H9 (cell line): ENCODE results near the gene GPHN. TPM values are rescaled to one million over a fixed set of nuclear protein-coding genes. Genes with fewer than 3 reads are reported as not detected.

Experiments
- DNase-seq: peaks from one replicate; pipeline ENCODE4 v3.0.0-alpha.2; 2017
- H2AFZ ChIP-seq: one replicate; pipeline ENCODE4 v1.6.1; 2013; ENCODE audit warnings: mild to moderate bottlenecking, low read length, control low read depth, moderate library complexity
- H2AK5ac ChIP-seq: 2 replicates; pipeline ENCODE4 v1.6.1; 2013; ENCODE audit warnings: low read length, control low read depth, mixed read lengths; ENCODE audit not compliant: insufficient read length
- H2BK120ac ChIP-seq: one replicate; pipeline ENCODE4 v1.6.1; 2013; ENCODE audit warnings: low read depth, mild to moderate bottlenecking, low read length, control low read depth, inconsistent platforms; ENCODE audit not compliant: poor library complexity, severe bottlenecking
- H2BK12ac ChIP-seq: 2 replicates; pipeline ENCODE4 v1.6.1; 2013; ENCODE audit warnings: low read length, control low read depth, mixed read lengths, low read depth; ENCODE audit not compliant: insufficient read length
- H2BK15ac ChIP-seq: 2 replicates; pipeline ENCODE4 v1.6.1; 2013; ENCODE audit warnings: low read depth, low read length, control low read depth
- H2BK20ac ChIP-seq: one replicate; pipeline ENCODE4 v1.6.1; 2013; ENCODE audit warnings: low read depth, mild to moderate bottlenecking, low read length, control low read depth, inconsistent platforms; ENCODE audit not compliant: poor library complexity, severe bottlenecking
- H2BK5ac ChIP-seq: 2 replicates; pipeline ENCODE4 v1.6.1; 2013; ENCODE audit warnings: low read length, control low read depth, mixed read lengths; ENCODE audit not compliant: insufficient read length
- H3K14ac ChIP-seq: 2 replicates; pipeline ENCODE4 v1.6.1; 2013; ENCODE audit warnings: low read length, control low read depth; ENCODE audit not compliant: insufficient read depth
- H3K18ac ChIP-seq: 2 replicates; pipeline ENCODE4 v1.6.1; 2013; ENCODE audit warnings: low read depth, mild to moderate bottlenecking, mixed read lengths, low read length, control low read depth; ENCODE audit not compliant: insufficient read length
- H3K23ac ChIP-seq: 2 replicates; pipeline ENCODE4 v1.6.1; 2013; ENCODE audit warnings: low read length, control low read depth, mixed read lengths, low read depth; ENCODE audit not compliant: insufficient read length
- H3K23me2 ChIP-seq: 2 replicates; pipeline ENCODE4 v1.6.1; 2013; ENCODE audit warnings: low read depth, mild to moderate bottlenecking, mixed read lengths, low read length, control low read depth; ENCODE audit not compliant: insufficient read length, poor library complexity, severe bottlenecking
- H3K27ac ChIP-seq: 2 replicates; pipeline ENCODE4 v1.5.1; 2013; ENCODE audit warnings: low read length, control low read depth, mixed read lengths, low read depth; ENCODE audit not compliant: insufficient read length
- H3K27me3 ChIP-seq: 2 replicates; pipeline ENCODE4 v1.6.1; 2013; ENCODE audit warnings: low read length, control low read depth, inconsistent platforms; ENCODE audit not compliant: insufficient read depth
- H3K4ac ChIP-seq: 2 replicates; pipeline ENCODE4 v1.6.1; 2013; ENCODE audit warnings: low read depth, mild to moderate bottlenecking, control low read depth, inconsistent platforms, low read length, moderate library complexity
- H3K4me1 ChIP-seq: 2 replicates; pipeline ENCODE4 v1.6.1; 2013; ENCODE audit warnings: low read length, control low read depth, inconsistent platforms; ENCODE audit not compliant: insufficient read depth
- H3K4me2 ChIP-seq: 2 replicates; pipeline ENCODE4 v1.6.1; 2013; ENCODE audit warnings: low read length, control low read depth, mixed read lengths; ENCODE audit not compliant: insufficient read length, insufficient read depth
- H3K56ac ChIP-seq: 2 replicates; pipeline ENCODE4 v1.6.1; 2013; ENCODE audit warnings: low read depth, mild to moderate bottlenecking, mixed read lengths, low read length, control low read depth; ENCODE audit not compliant: insufficient read length
- H3K79me1 ChIP-seq: 2 replicates; pipeline ENCODE4 v1.6.1; 2013; ENCODE audit warnings: low read depth, mild to moderate bottlenecking, moderate library complexity, low read length, control low read depth, inconsistent platforms; ENCODE audit not compliant: insufficient read depth, poor library complexity, severe bottlenecking
- H3K79me2 ChIP-seq: 2 replicates; pipeline ENCODE4 v1.6.1; 2013; ENCODE audit warnings: low read length, control low read depth, inconsistent platforms; ENCODE audit not compliant: insufficient read depth
- H3K9ac ChIP-seq: 2 replicates; pipeline ENCODE4 v1.6.1; 2013; ENCODE audit warnings: low read length, control low read depth, mixed read lengths; ENCODE audit not compliant: insufficient read length; ENCODE audit errors: extremely low read depth
- H3K9me3 ChIP-seq: one replicate; pipeline ENCODE4 v1.6.1; 2013; ENCODE audit warnings: low read depth, low read length, inconsistent platforms; ENCODE audit not compliant: control insufficient read depth
- H3T11ph ChIP-seq: one replicate; pipeline ENCODE4 v1.6.1; 2013; ENCODE audit warnings: mild to moderate bottlenecking, low read length, control low read depth, inconsistent platforms
- H4K20me1 ChIP-seq: one replicate; pipeline ENCODE4 v1.6.1; 2013; ENCODE audit not compliant: control insufficient read depth, insufficient read length, insufficient read depth
- H4K5ac ChIP-seq: 2 replicates; pipeline ENCODE4 v1.6.1; 2013; ENCODE audit warnings: low read depth, mild to moderate bottlenecking, mixed read lengths, low read length, control low read depth; ENCODE audit not compliant: insufficient read length
- H4K8ac ChIP-seq: replicated peaks from 2 replicates; pipeline ENCODE4 v1.6.1; 2013; ENCODE audit warnings: low read length, control low read depth, mixed read lengths, low read depth; ENCODE audit not compliant: insufficient read length
- H4K91ac ChIP-seq: 2 replicates; pipeline ENCODE4 v1.6.1; 2013; ENCODE audit warnings: low read depth, mild to moderate bottlenecking, moderate library complexity, mixed read lengths, low read length, control low read depth; ENCODE audit not compliant: insufficient read length
- H3K27ac Mint-ChIP-seq, 3 experiments: 2 replicates in 2 of 3; 3 replicates in 1 of 3; pipeline ENCODE4 v1.8.0; 2020 to 2021; ENCODE audit warnings: mixed read lengths in 3 of 3, mild to moderate bottlenecking in 1 of 3, moderate library complexity in 1 of 3
- H3K27me3 Mint-ChIP-seq: 2 replicates; pipeline ENCODE4 v1.8.0; 2021; ENCODE audit warnings: low read depth, mild to moderate bottlenecking, moderate library complexity, mixed read lengths
- H3K36me3 Mint-ChIP-seq, 3 experiments: 2 replicates in 2 of 3; 3 replicates in 1 of 3; pipeline ENCODE4 v1.8.0; 2020 to 2021; ENCODE audit warnings: low read depth in 3 of 3, mixed read lengths in 3 of 3; ENCODE audit not compliant: insufficient read depth in 1 of 3
- H3K4me1 Mint-ChIP-seq, 2 experiments: 2 replicates each; pipeline ENCODE4 v1.8.0; 2020; ENCODE audit warnings: mixed read lengths in 2 of 2
- H3K4me3 Mint-ChIP-seq, 2 experiments: 2 replicates in 1 of 2; 3 replicates in 1 of 2; pipeline ENCODE4 v1.8.0; 2020 to 2021; ENCODE audit warnings: mild to moderate bottlenecking in 2 of 2, mixed read lengths in 2 of 2, moderate library complexity in 1 of 2
- H3K9me3 Mint-ChIP-seq, 2 experiments: 2 replicates in 1 of 2; 3 replicates in 1 of 2; pipeline ENCODE4 v1.8.0; 2020; ENCODE audit warnings: mild to moderate bottlenecking in 2 of 2, mixed read lengths in 2 of 2, moderate library complexity in 1 of 2
- total RNA-seq: library from RNA; stranded (reverse); gene quantifications from 2 replicates; pipeline ENCODE4 v1.2.1, GENCODE V29; 2021
- TF ChIP-seq, protein P1 (sequence below): fragments of 200-600 bp; sonication (generic); conservative IDR thresholded peaks from 3 replicates; pipeline ENCODE4 v1.8.0; 2021; ENCODE audit warnings: antibody characterized with exemption, mild to moderate bottlenecking

Gene GPHN
- total RNA-seq, 1 experiment from 2014 or later = 16.1 TPM

DNA sequence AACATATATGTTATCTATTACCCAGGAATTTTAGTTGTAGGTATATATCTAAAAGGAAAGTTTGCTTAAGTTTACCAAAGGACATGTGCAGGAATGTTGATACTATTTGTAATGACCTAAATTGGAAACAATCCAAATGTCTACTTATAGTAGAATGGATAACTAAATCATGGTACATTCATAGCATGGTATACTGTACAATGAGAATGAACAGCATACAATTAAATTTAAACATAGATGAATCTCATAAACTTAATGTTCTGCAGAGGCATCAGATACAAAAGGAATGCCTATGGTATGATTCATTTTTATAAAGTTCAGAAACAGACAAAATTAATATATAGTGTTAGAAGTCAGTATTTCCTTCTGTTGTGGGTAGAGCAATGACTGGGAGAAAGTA lies 135.4 kb downstream of the GPHN start:
- H3T11ph ChIP-seq = no peak overlapping the region
- no peak overlapping the region for H3K4me2 ChIP-seq
- no peak overlapping the region for H2BK20ac ChIP-seq
- H3K18ac ChIP-seq = no peak overlapping the region
- H3K4me1 ChIP-seq = no peaks in the 10 kb centered on the region
- H3K9me3 ChIP-seq = no peaks in the 10 kb centered on the region
- no peaks in the 10 kb centered on the region for H3K79me2 ChIP-seq
- no peak overlapping the region for H2BK12ac ChIP-seq
- H2BK15ac ChIP-seq = no peak overlapping the region
- DNase-seq = no peak
- peaks cover 4 to 10% of the 10 kb centered on the region in 2 experiments; a peak in 3 of 4 replicates for H3K4me1 Mint-ChIP-seq
- H2AFZ ChIP-seq = no peak overlapping the region
- H3K23ac ChIP-seq = no peak overlapping the region
- no peak overlapping the region for H3K56ac ChIP-seq
- H4K91ac ChIP-seq = no peak overlapping the region
- TF ChIP-seq, protein P1, sequence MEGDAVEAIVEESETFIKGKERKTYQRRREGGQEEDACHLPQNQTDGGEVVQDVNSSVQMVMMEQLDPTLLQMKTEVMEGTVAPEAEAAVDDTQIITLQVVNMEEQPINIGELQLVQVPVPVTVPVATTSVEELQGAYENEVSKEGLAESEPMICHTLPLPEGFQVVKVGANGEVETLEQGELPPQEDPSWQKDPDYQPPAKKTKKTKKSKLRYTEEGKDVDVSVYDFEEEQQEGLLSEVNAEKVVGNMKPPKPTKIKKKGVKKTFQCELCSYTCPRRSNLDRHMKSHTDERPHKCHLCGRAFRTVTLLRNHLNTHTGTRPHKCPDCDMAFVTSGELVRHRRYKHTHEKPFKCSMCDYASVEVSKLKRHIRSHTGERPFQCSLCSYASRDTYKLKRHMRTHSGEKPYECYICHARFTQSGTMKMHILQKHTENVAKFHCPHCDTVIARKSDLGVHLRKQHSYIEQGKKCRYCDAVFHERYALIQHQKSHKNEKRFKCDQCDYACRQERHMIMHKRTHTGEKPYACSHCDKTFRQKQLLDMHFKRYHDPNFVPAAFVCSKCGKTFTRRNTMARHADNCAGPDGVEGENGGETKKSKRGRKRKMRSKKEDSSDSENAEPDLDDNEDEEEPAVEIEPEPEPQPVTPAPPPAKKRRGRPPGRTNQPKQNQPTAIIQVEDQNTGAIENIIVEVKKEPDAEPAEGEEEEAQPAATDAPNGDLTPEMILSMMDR = no peak
- no peaks in the 10 kb centered on the region for H3K27me3 Mint-ChIP-seq
- no peak overlapping the region for H4K8ac ChIP-seq
- no peak overlapping the region for H3K9ac ChIP-seq
- no peaks in the 10 kb centered on the region for H3K36me3 Mint-ChIP-seq
- no peak overlapping the region for H2BK120ac ChIP-seq
- H3K4me3 Mint-ChIP-seq = no peak overlapping the region
- H3K23me2 ChIP-seq = no peaks in the 10 kb centered on the region
- H3K14ac ChIP-seq = no peak overlapping the region
- no peaks in the 10 kb centered on the region for H3K79me1 ChIP-seq
- no peak overlapping the region for H3K4ac ChIP-seq
- no peak overlapping the region for H3K27ac Mint-ChIP-seq
- no peak overlapping the region for H2BK5ac ChIP-seq
- no peaks in the 10 kb centered on the region for H4K20me1 ChIP-seq
- H4K5ac ChIP-seq = no peak overlapping the region
- no peaks in the 10 kb centered on the region for H3K27me3 ChIP-seq
- H3K9me3 Mint-ChIP-seq = no peaks in the 10 kb centered on the region
- no peak overlapping the region for H3K27ac ChIP-seq
- H2AK5ac ChIP-seq = no peak overlapping the region
